ENCODE data around the gene CERT1. TPM values are rescaled to one million over a fixed set of nuclear protein-coding genes. Genes with fewer than 3 reads are reported as not detected.

The CERT1 gene
- total and polyA plus RNA-seq, 12 donors: 6.3 to 47.6 (median 37.5) TPM

DNA sequence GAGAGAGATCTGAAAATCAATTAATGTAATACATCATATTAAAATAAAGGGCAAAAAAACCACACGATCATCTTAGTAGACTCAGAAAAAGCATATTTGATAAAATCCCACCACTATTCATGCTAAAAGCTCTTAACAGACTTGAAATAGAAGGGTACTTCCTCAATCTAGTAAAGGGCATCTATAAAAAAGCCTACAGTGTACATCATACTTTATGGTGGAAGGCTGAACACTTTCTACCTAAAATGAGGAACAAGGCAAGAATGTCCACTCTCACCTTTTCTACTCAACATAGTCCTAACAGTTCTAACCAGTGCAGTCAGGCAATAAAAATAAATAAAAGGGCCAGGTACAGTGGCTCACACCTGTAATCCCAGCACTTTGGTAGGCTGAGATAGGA is 39.2 kb upstream of the CERT1 start:
- 100% methylated on average over 1 of the region's 1 CpG for WGBS, 2 donors
- Histone ChIP-seq H3K27ac (no peak overlapping the region), H3K27me3 (no peaks in the 10 kb centered on the region), H3K4me3 (no peak overlapping the region), H3K36me3 (peaks cover 0 to 44% (median 12%) of the 10 kb centered on the region in 9 donors), H3K4me1 (peaks cover 0 to 9% (median 0%) of the 10 kb centered on the region in 9 donors), H3K9me3 (no peaks in the 10 kb centered on the region)
- ATAC-seq (no peak), DNase-seq (no peak)
- intact Hi-C loops (cut with DNase I): loop anchor here in 1 of 10 donors (5.0 kb wide), 1 partner anchor 38 kb away; the partner anchor contains the start of genes CERT1 and POLK
- TF ChIP-seq, protein P1, sequence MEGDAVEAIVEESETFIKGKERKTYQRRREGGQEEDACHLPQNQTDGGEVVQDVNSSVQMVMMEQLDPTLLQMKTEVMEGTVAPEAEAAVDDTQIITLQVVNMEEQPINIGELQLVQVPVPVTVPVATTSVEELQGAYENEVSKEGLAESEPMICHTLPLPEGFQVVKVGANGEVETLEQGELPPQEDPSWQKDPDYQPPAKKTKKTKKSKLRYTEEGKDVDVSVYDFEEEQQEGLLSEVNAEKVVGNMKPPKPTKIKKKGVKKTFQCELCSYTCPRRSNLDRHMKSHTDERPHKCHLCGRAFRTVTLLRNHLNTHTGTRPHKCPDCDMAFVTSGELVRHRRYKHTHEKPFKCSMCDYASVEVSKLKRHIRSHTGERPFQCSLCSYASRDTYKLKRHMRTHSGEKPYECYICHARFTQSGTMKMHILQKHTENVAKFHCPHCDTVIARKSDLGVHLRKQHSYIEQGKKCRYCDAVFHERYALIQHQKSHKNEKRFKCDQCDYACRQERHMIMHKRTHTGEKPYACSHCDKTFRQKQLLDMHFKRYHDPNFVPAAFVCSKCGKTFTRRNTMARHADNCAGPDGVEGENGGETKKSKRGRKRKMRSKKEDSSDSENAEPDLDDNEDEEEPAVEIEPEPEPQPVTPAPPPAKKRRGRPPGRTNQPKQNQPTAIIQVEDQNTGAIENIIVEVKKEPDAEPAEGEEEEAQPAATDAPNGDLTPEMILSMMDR (IDR thresholded peaks at IDR 0.05): no peak

- 71% methylated on average over 3 of the region's 3 CpGs for WGBS, 2 donors
- no peak overlapping the region for H3K4me3 ChIP-seq
- H3K36me3 ChIP-seq: peaks cover 0 to 23% (median 8%) of the 10 kb centered on the region in 9 donors
- no peak overlapping the region for H3K27ac ChIP-seq
- intact Hi-C loops (cut with DNase I): no loop called here
- peak in 2 of 8 donors; percentile 37 to 44 for ATAC-seq
- TF ChIP-seq, protein P1 (IDR thresholded peaks at IDR 0.05): no peak
- no peaks in the 10 kb centered on the region for H3K9me3 ChIP-seq
- H3K4me1 ChIP-seq: peaks cover 0 to 18% (median 0%) of the 10 kb centered on the region in 9 donors
- no peaks in the 10 kb centered on the region for H3K27me3 ChIP-seq
- no peak for DNase-seq
These were observed 36.4 kb upstream of the CERT1 start for GRCh38 chr5:75547812-75548211.

DNA sequence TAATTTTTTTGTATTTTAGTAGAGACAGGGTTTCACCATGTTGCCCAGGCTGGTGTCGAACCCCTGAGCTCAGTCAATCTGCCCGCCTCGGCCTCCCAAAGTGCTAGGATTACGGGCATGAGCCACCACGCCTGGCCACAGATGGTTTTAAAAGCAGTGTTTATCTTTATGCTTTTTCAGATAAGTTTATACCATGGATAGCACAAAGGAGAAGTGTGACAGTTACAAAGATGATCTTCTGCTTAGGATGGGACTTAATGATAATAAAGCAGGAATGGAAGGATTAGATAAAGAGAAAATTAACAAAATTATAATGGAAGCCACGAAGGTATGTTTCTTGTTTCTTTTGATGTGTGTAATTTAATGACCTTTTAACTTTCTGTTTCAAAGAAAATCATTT is 35.4 kb upstream of the CERT1 start:
- peaks cover 0 to 13% (median 0%) of the 10 kb centered on the region in 9 donors for H3K36me3 ChIP-seq
- peaks cover 0 to 18% (median 0%) of the 10 kb centered on the region in 9 donors for H3K4me1 ChIP-seq
- H3K9me3 ChIP-seq: no peaks in the 10 kb centered on the region
- H3K27me3 ChIP-seq: no peaks in the 10 kb centered on the region
- intact Hi-C loops (cut with DNase I): no loop called here
- H3K4me3 ChIP-seq: no peak overlapping the region
- TF ChIP-seq, protein P1 (IDR thresholded peaks at IDR 0.05): no peak
- WGBS, 2 donors: 98% methylated on average over 6 of the region's 6 CpGs
- no peak for DNase-seq
- no peak for ATAC-seq
- no peak overlapping the region for H3K27ac ChIP-seq

GRCh38 chr5:75545131-75545530 is 33.7 kb upstream of the CERT1 start:
- intact Hi-C loops (cut with DNase I): no loop called here
- DNase-seq (no peak), ATAC-seq (no peak)
- Histone ChIP-seq H3K27me3 (no peaks in the 10 kb centered on the region), H3K9me3 (no peaks in the 10 kb centered on the region), H3K36me3 (peaks cover 0 to 24% (median 0%) of the 10 kb centered on the region in 9 donors), H3K27ac (no peak overlapping the region), H3K4me3 (no peak overlapping the region), H3K4me1 (peaks cover 0 to 18% (median 0%) of the 10 kb centered on the region in 9 donors)
- TF ChIP-seq, protein P1 (IDR thresholded peaks at IDR 0.05): no peak
- WGBS, 2 donors: 45 to 54% methylated on average over 2 of the region's 2 CpGs

All from heart right ventricle (tissue), 16 donors.